ENCODE measurements around the gene PIM3.
"Not testable (repeated sequence)": the region's sequence is repeated elsewhere in the genome, so short reads cannot be mapped to it uniquely, and the experiment has no call there.

Gene PIM3

GRCh38 chr22:49986325-49986724 lies 25.8 kb downstream of the PIM3 start:
- no peak overlapping the region for H3K27ac ChIP-seq (ENCODE audit: low read depth, low read length)
- no peak overlapping the region for H3K4me3 ChIP-seq (ENCODE audit: insufficient read depth, low read length, poor library complexity, severe bottlenecking)
- H2AFZ ChIP-seq (ENCODE audit: low read depth, low read length, severe bottlenecking) = no peak overlapping the region
- no peaks in the 10 kb centered on the region for H4K20me1 ChIP-seq (ENCODE audit: low read depth, low read length)
- no peaks in the 10 kb centered on the region for H3K9me2 ChIP-seq (replicated peaks; ENCODE audit: insufficient read depth, low read length)
- H3K36me3 ChIP-seq (ENCODE audit: low read length) = no peaks in the 10 kb centered on the region
- H3K9me3 ChIP-seq (ENCODE audit: insufficient read depth, low read length) = 0 out of 2 replicates have a peak, but pooled peaks cover 4% of the 10 kb centered on the region
- no peaks in the 10 kb centered on the region for H3F3A ChIP-seq (ENCODE audit: insufficient read depth)
- no peaks in the 10 kb centered on the region for H3K79me2 ChIP-seq (ENCODE audit: insufficient read depth, low read length)
- no peaks in the 10 kb centered on the region for H3K27me3 ChIP-seq (ENCODE audit: low read length)
- TF ChIP-seq CTCF (IDR thresholded peaks at IDR 0.05; ENCODE audit: insufficient read depth, low read length, poor library complexity, severe bottlenecking) (no peak), EZH2phosphoT487 (conservative IDR thresholded peaks at IDR 0.05; ENCODE audit: low read length) (no peak)
- no peak overlapping the region for H3K4me2 ChIP-seq (ENCODE audit: low read depth, low read length, poor library complexity, severe bottlenecking)
- H3K9ac ChIP-seq (ENCODE audit: low read length) = no peak overlapping the region

GRCh38 chr22:49989826-49990225 lies 29.3 kb downstream of the PIM3 start:
- H2AFZ ChIP-seq (ENCODE audit: low read depth, low read length, severe bottlenecking); H4K20me1 ChIP-seq (ENCODE audit: low read depth, low read length); H3K4me3 ChIP-seq (ENCODE audit: insufficient read depth, low read length, poor library complexity, severe bottlenecking); H3K27ac ChIP-seq (ENCODE audit: low read depth, low read length); H3K36me3 ChIP-seq (ENCODE audit: low read length); H3K9ac ChIP-seq (ENCODE audit: low read length); H3K79me2 ChIP-seq (ENCODE audit: insufficient read depth, low read length); H3K9me2 ChIP-seq (replicated peaks; ENCODE audit: insufficient read depth, low read length); H3K4me2 ChIP-seq (ENCODE audit: low read depth, low read length, poor library complexity, severe bottlenecking); H3K27me3 ChIP-seq (ENCODE audit: low read length); H3K9me3 ChIP-seq (ENCODE audit: insufficient read depth, low read length); H3F3A ChIP-seq (ENCODE audit: insufficient read depth): not testable (repeated sequence)

GRCh38 chr22:49991167-49991566 lies 30.6 kb downstream of the PIM3 start:
- Histone ChIP-seq H3K4me2 (ENCODE audit: low read depth, low read length, poor library complexity, severe bottlenecking) (no peak overlapping the region), H3K27ac (ENCODE audit: low read depth, low read length) (no peak overlapping the region), H3K4me3 (ENCODE audit: insufficient read depth, low read length, poor library complexity, severe bottlenecking) (no peak overlapping the region), H3K9me2 (replicated peaks; ENCODE audit: insufficient read depth, low read length) (no peaks in the 10 kb centered on the region), H3F3A (ENCODE audit: insufficient read depth) (no peaks in the 10 kb centered on the region), H2AFZ (ENCODE audit: low read depth, low read length, severe bottlenecking) (no peak overlapping the region), H3K9ac (ENCODE audit: low read length) (no peak overlapping the region), H3K9me3 (ENCODE audit: insufficient read depth, low read length) (0 out of 2 replicates have a peak, but pooled peaks cover 4% of the 10 kb centered on the region), H3K27me3 (ENCODE audit: low read length) (no peaks in the 10 kb centered on the region), H4K20me1 (ENCODE audit: low read depth, low read length) (no peaks in the 10 kb centered on the region), H3K79me2 (ENCODE audit: insufficient read depth, low read length) (no peaks in the 10 kb centered on the region), H3K36me3 (ENCODE audit: low read length) (no peaks in the 10 kb centered on the region)
- TF ChIP-seq CTCF (IDR thresholded peaks at IDR 0.05; ENCODE audit: insufficient read depth, low read length, poor library complexity, severe bottlenecking) = no peak
- TF ChIP-seq EZH2phosphoT487 (conservative IDR thresholded peaks at IDR 0.05; ENCODE audit: low read length) = no peak

GRCh38 chr22:49991907-49992533 lies 31.4 kb downstream of the PIM3 start:
- Histone ChIP-seq H4K20me1 (ENCODE audit: low read depth, low read length) (no peaks in the 10 kb centered on the region), H3K27me3 (ENCODE audit: low read length) (no peaks in the 10 kb centered on the region), H3K4me2 (ENCODE audit: low read depth, low read length, poor library complexity, severe bottlenecking) (no peak overlapping the region), H3K9ac (ENCODE audit: low read length) (no peak overlapping the region), H3K9me3 (ENCODE audit: insufficient read depth, low read length) (no peaks in the 10 kb centered on the region), H3K9me2 (replicated peaks; ENCODE audit: insufficient read depth, low read length) (no peaks in the 10 kb centered on the region), H3K79me2 (ENCODE audit: insufficient read depth, low read length) (no peaks in the 10 kb centered on the region), H3F3A (ENCODE audit: insufficient read depth) (no peaks in the 10 kb centered on the region), H3K36me3 (ENCODE audit: low read length) (no peaks in the 10 kb centered on the region), H3K27ac (ENCODE audit: low read depth, low read length) (no peak overlapping the region), H2AFZ (ENCODE audit: low read depth, low read length, severe bottlenecking) (no peak overlapping the region), H3K4me3 (ENCODE audit: insufficient read depth, low read length, poor library complexity, severe bottlenecking) (no peak overlapping the region)
- TF ChIP-seq EZH2phosphoT487 (conservative IDR thresholded peaks at IDR 0.05; ENCODE audit: low read length) (no peak), CTCF (IDR thresholded peaks at IDR 0.05; ENCODE audit: insufficient read depth, low read length, poor library complexity, severe bottlenecking) (no peak)

All from SU-DHL-6 (cell line).